Measurements from ENCODE around the gene ADK. TPM values are rescaled to one million over a fixed set of nuclear protein-coding genes. Genes with fewer than 3 reads are reported as not detected.

Gene ADK
- total and polyA plus RNA-seq, 2 of the 4 experiments (the other 2 are of a cell fraction): 30.6 to 40.9 TPM

DNA sequence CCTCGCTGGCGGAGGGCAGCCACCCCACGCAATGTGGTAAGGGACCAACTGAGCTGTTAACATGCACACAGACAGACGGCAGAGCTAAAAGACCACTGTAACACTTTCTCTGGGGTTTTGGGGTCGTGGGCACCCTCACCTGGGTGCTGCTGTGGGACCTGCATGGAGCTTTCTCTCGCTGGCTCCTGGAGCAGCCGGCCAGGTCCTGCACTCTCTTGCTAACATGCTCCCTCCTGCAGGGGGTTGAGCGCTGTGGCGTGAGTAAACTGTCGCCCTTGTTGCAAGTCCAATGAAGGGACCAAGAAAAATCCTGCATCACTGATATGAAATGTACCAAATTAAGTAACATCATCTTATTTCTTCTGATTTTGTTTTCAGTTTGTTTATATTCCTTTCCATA lies 92.0 kb downstream of the ADK start:
- Histone ChIP-seq H3K27me3 (ENCODE audit: control insufficient read depth, insufficient read depth, low read length) (no peaks in the 10 kb centered on the region), H3K4me3 (ENCODE audit: insufficient read depth, low read depth, low read length) (no peak overlapping the region), H4K91ac (ENCODE audit: insufficient read depth, low read depth, low read length) (no peak overlapping the region), H2AFZ (replicated peaks; ENCODE audit: low read length, poor library complexity) (no peak overlapping the region), H4K5ac (ENCODE audit: low read depth, low read length) (no peak overlapping the region), H3K18ac (ENCODE audit: low read depth, low read length) (no peak overlapping the region), H3K56ac (ENCODE audit: extremely low read depth, insufficient read depth, low read length) (no peak overlapping the region), H4K20me1 (ENCODE audit: insufficient read depth, low read length) (no peaks in the 10 kb centered on the region), H3K9me1 (ENCODE audit: insufficient read depth, low read length) (no peaks in the 10 kb centered on the region), H3K9me3 (ENCODE audit: control insufficient read depth, insufficient read depth, low read length) (no peaks in the 10 kb centered on the region), H2BK15ac (ENCODE audit: low read depth, low read length) (no peak overlapping the region), H3K4ac (ENCODE audit: low read depth, low read length) (no peak overlapping the region), H3K79me1 (ENCODE audit: low read depth in 1 of 2, low read length in 2 of 2) (peaks cover 0 to 26% of the 10 kb centered on the region in 2 experiments; a peak in 2 of 4 replicates), H3K23ac (ENCODE audit: low read depth, low read length) (no peak overlapping the region), H3K36me3 (ENCODE audit: control insufficient read depth, insufficient read depth, low read length) (peaks cover 4% of the 10 kb centered on the region), H3K4me1 (ENCODE audit: control insufficient read depth, insufficient read depth, low read length) (no peaks in the 10 kb centered on the region), H2BK120ac (ENCODE audit: low read depth, low read length) (no peak overlapping the region), H3K9ac (ENCODE audit: low read depth, low read length) (no peak overlapping the region), H4K8ac (ENCODE audit: low read depth in 2 of 2, low read length in 2 of 2) (no peak overlapping the region), H3K27ac (ENCODE audit: insufficient read depth, low read length) (no peak overlapping the region), H3K14ac (replicated peaks; ENCODE audit: low read depth, low read length) (no peak overlapping the region), H3K4me2 (ENCODE audit: low read depth, low read length) (no peak overlapping the region), H2BK20ac (ENCODE audit: low read depth, low read length) (no peak overlapping the region), H2BK5ac (ENCODE audit: low read depth, low read length, poor library complexity, severe bottlenecking) (no peak overlapping the region), H2AK5ac (ENCODE audit: low read depth, low read length) (no peak overlapping the region), H2AK9ac (replicated peaks; ENCODE audit: low read depth, low read length, poor library complexity) (no peak overlapping the region)
- ChIA-PET POLR2A (ENCODE audit: unreplicated experiment) (no interaction called here), CTCF (interaction anchor here (0.6 to 1.4 kb wide), 2 partner anchors 41 to 116 kb away, joined by 3 read pairs; no protein-coding TSS in a partner anchor)
- ATAC-seq (ENCODE audit: low read depth) (no peak), DNase-seq (no peak)
- no TSS peak for BruUV-seq (replicated peaks)
- intact Hi-C loops (cut with micrococcal nuclease) (loop anchor here (5.0 kb wide), 1 partner anchor 994 kb away; the partner anchor contains the start of gene COMTD1), in situ Hi-C loops (cut with MboI; ENCODE audit: low sequenced_read_pairs) (loop anchor here (10.0 kb wide), 1 partner anchor 992 kb away; the partner anchor contains the start of gene COMTD1), dilution Hi-C loops (cut with HindIII; ENCODE audit: low sequenced_read_pairs, unreplicated experiment) (no loop called here)
- 90% methylated on average over 2 of the region's 10 CpGs; no CpG with 5 or more reads in 1 of the 2 experiments for WGBS, 2 experiments (ENCODE audit: extremely low coverage in 2 of 2, insufficient read length in 1 of 2)
- no peak for TF ChIP-seq NFE2L2 (IDR thresholded peaks at IDR 0.05; ENCODE audit: low read depth, low read length)
- no peak for TF ChIP-seq MAZ (IDR thresholded peaks at IDR 0.05; ENCODE audit: borderline replicate concordance, low read depth, low read length)
- TF ChIP-seq, protein P1, sequence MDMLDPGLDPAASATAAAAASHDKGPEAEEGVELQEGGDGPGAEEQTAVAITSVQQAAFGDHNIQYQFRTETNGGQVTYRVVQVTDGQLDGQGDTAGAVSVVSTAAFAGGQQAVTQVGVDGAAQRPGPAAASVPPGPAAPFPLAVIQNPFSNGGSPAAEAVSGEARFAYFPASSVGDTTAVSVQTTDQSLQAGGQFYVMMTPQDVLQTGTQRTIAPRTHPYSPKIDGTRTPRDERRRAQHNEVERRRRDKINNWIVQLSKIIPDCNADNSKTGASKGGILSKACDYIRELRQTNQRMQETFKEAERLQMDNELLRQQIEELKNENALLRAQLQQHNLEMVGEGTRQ (IDR thresholded peaks at IDR 0.05; ENCODE audit: low read depth, low read length): no peak
- TF ChIP-seq, protein P2, sequence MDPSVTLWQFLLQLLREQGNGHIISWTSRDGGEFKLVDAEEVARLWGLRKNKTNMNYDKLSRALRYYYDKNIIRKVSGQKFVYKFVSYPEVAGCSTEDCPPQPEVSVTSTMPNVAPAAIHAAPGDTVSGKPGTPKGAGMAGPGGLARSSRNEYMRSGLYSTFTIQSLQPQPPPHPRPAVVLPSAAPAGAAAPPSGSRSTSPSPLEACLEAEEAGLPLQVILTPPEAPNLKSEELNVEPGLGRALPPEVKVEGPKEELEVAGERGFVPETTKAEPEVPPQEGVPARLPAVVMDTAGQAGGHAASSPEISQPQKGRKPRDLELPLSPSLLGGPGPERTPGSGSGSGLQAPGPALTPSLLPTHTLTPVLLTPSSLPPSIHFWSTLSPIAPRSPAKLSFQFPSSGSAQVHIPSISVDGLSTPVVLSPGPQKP (IDR thresholded peaks at IDR 0.05; ENCODE audit: borderline replicate concordance, low read depth, low read length): no peak
- no peak for TF ChIP-seq FOS (IDR thresholded peaks at IDR 0.05; ENCODE audit: low read depth, low read length)
- no peak for TF ChIP-seq POLR2A (IDR thresholded peaks at IDR 0.05; ENCODE audit: low read depth, low read length)
- TF ChIP-seq CHD1 (IDR thresholded peaks at IDR 0.05; ENCODE audit: low read depth, low read length): no peak
- TF ChIP-seq, protein P3, sequence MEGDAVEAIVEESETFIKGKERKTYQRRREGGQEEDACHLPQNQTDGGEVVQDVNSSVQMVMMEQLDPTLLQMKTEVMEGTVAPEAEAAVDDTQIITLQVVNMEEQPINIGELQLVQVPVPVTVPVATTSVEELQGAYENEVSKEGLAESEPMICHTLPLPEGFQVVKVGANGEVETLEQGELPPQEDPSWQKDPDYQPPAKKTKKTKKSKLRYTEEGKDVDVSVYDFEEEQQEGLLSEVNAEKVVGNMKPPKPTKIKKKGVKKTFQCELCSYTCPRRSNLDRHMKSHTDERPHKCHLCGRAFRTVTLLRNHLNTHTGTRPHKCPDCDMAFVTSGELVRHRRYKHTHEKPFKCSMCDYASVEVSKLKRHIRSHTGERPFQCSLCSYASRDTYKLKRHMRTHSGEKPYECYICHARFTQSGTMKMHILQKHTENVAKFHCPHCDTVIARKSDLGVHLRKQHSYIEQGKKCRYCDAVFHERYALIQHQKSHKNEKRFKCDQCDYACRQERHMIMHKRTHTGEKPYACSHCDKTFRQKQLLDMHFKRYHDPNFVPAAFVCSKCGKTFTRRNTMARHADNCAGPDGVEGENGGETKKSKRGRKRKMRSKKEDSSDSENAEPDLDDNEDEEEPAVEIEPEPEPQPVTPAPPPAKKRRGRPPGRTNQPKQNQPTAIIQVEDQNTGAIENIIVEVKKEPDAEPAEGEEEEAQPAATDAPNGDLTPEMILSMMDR (conservative IDR thresholded peaks at IDR 0.05; ENCODE audit: low read depth, low read length): no peak
- TF ChIP-seq MXI1 (IDR thresholded peaks at IDR 0.05; ENCODE audit: borderline replicate concordance, low read depth, low read length): no peak

Data from IMR-90 (cell line).